Endothelial cell of umbilical vein (primary cell): ENCODE measurements around the gene EIF2D. TPM values are rescaled to one million over a fixed set of nuclear protein-coding genes. Genes with fewer than 3 reads are reported as not detected.

Source experiments
- BruUV-seq: library from RNA; stranded (reverse); fragments of 400-500 nt; replicated peaks from 2 replicates; lab custom pipeline; 2021; lab: Mats Ljungman, UMichigan
- CTCF ChIA-PET: fragments of 300-600, 350-600 bp; sonication (Branson Sonifier 250); formaldehyde crosslinking; loops from one replicate; lab custom pipeline; 2021; ENCODE audit warnings: antibody characterized with exemption, inconsistent platforms; lab: Charles Lee
- POLR2A ChIA-PET: fragments of 300-600, 350-600 bp; sonication (Branson Sonifier 250); formaldehyde crosslinking; loops from one replicate; lab custom pipeline; 2021; ENCODE audit warnings: antibody characterized with exemption, inconsistent platforms; lab: Charles Lee
- DNase-seq: peaks from one replicate; pipeline ENCODE4 v3.0.0-alpha.2; 2011; ENCODE audit warnings: low read depth, low spot score
- FAIRE-seq: peaks from 2 replicates; lab custom pipeline; 2011; peaks lifted over from hg19 to GRCh38; lab: Jason Lieb, UNC
- H2AFZ ChIP-seq: 2 replicates; pipeline ENCODE4 v1.6.0; 2012; ENCODE audit warnings: low read depth, low read length, control low read depth, inconsistent platforms
- H3K27ac ChIP-seq: 2 replicates; pipeline ENCODE4 v1.5.1; 2011; ENCODE audit warnings: low read depth, mild to moderate bottlenecking, control low read depth, low read length, moderate library complexity; ENCODE audit not compliant: insufficient read depth
- H3K27me3 ChIP-seq, 2 experiments: 2 replicates each; pipeline versions ENCODE4 v1.6.0 to v1.6.1; 2011; ENCODE audit warnings: low read length in 2 of 2, mixed read lengths in 1 of 2; ENCODE audit not compliant: control insufficient read depth in 2 of 2, insufficient read depth in 2 of 2
- H3K36me3 ChIP-seq, 2 experiments: 2 replicates in 1 of 2; 3 replicates in 1 of 2; pipeline ENCODE4 v1.5.1; 2011; ENCODE audit warnings: low read length in 2 of 2, mild to moderate bottlenecking in 1 of 2, moderate library complexity in 1 of 2; ENCODE audit not compliant: control insufficient read depth in 2 of 2, insufficient read depth in 2 of 2; ENCODE audit errors: extremely low read depth in 1 of 2
- H3K4me1 ChIP-seq: 3 replicates; pipeline ENCODE4 v1.5.1; 2011; ENCODE audit warnings: mild to moderate bottlenecking, low read length; ENCODE audit not compliant: control insufficient read depth, insufficient read depth; ENCODE audit errors: extremely low read depth
- H3K4me2 ChIP-seq: 2 replicates; pipeline ENCODE4 v1.6.1; 2011; ENCODE audit warnings: low read length, control low read depth, mixed read lengths; ENCODE audit not compliant: insufficient read depth
- H3K4me3 ChIP-seq, 3 experiments: fragments of 200-600 bp in 1 of 3; sonication (generic), shearing (Covaris generic) in 1 of 3; replicated peaks in 1 of 3; 2 replicates each; pipeline ENCODE4 v1.5.1; 2011 to 2016; ENCODE audit warnings: control low read depth in 3 of 3, low read length in 3 of 3, mild to moderate bottlenecking in 2 of 3, inconsistent platforms in 1 of 3, low read depth in 1 of 3, moderate library complexity in 1 of 3; ENCODE audit not compliant: insufficient read depth in 1 of 3
- H3K79me2 ChIP-seq: 2 replicates; pipeline ENCODE4 v1.6.0; 2012; ENCODE audit warnings: low read length, inconsistent platforms; ENCODE audit not compliant: control insufficient read depth, insufficient read depth
- H3K9ac ChIP-seq: replicated peaks from 2 replicates; pipeline ENCODE3; 2011; ENCODE audit warnings: low read length, control low read depth; ENCODE audit not compliant: insufficient read depth; ENCODE audit errors: extremely low read depth
- H3K9me1 ChIP-seq: replicated peaks from 3 replicates; pipeline ENCODE4 v1.6.0; 2011; ENCODE audit warnings: mild to moderate bottlenecking, low read length; ENCODE audit not compliant: control insufficient read depth, insufficient read depth; ENCODE audit errors: extremely low read depth
- H3K9me3 ChIP-seq: replicated peaks from 2 replicates; pipeline ENCODE4 v1.5.1; 2012; ENCODE audit warnings: low read length, inconsistent platforms; ENCODE audit not compliant: control insufficient read depth, insufficient read depth
- H4K20me1 ChIP-seq: replicated peaks from 2 replicates; pipeline ENCODE3; 2011; ENCODE audit warnings: mild to moderate bottlenecking, low read length; ENCODE audit not compliant: control insufficient read depth, insufficient read depth; ENCODE audit errors: extremely low read depth
- EZH2 ChIP-seq: IDR thresholded peaks from 2 replicates; pipeline ENCODE4 v1.6.1; 2012; ENCODE audit warnings: borderline replicate concordance, low read depth, mild to moderate bottlenecking, moderate library complexity, low read length, inconsistent platforms; ENCODE audit not compliant: severe bottlenecking
- FOS ChIP-seq: IDR thresholded peaks from 2 replicates; pipeline ENCODE4 v1.6.1; 2011; ENCODE audit warnings: mild to moderate bottlenecking, low read length, moderate library complexity, borderline replicate concordance; ENCODE audit not compliant: insufficient read depth
- GATA2 ChIP-seq: IDR thresholded peaks from 2 replicates; pipeline ENCODE4 v1.7.0; 2011; ENCODE audit warnings: low read depth, mild to moderate bottlenecking, moderate library complexity, mixed read lengths, low read length; ENCODE audit not compliant: insufficient read length, insufficient read depth
- JUN ChIP-seq: IDR thresholded peaks from 2 replicates; pipeline ENCODE4 v1.6.1; 2011; ENCODE audit warnings: borderline replicate concordance, low read depth; ENCODE audit not compliant: insufficient read length, insufficient read depth
- MAX ChIP-seq: IDR thresholded peaks from 2 replicates; pipeline ENCODE4 v1.6.1; 2011; ENCODE audit not compliant: insufficient read depth, insufficient read length
- POLR2A ChIP-seq: IDR thresholded peaks from 2 replicates; pipeline ENCODE4 v1.6.1; 2012; ENCODE audit warnings: low read depth, mild to moderate bottlenecking, control low read depth, low read length
- POLR2AphosphoS5 ChIP-seq: IDR thresholded peaks from 2 replicates; pipeline ENCODE4 v1.6.1; 2012; ENCODE audit warnings: low read depth, mild to moderate bottlenecking, control low read depth, low read length, moderate library complexity; ENCODE audit not compliant: insufficient read depth
- dilution Hi-C: fragments of 300-500 bp; cut with MboI; formaldehyde crosslinking; loops from one replicate; pipeline ENCODE4 v1.15.0; 2019; ENCODE audit warnings: low sequenced_read_pairs; ENCODE audit not compliant: extremely low pct_ligation_motif_present
- intact Hi-C: fragments of 100-400 bp; cut with micrococcal nuclease; formaldehyde crosslinking; loops from one replicate; pipeline ENCODE4 v1.10.0; 2022
- polyA plus RNA-seq, 4 experiments: library from polyadenylated mRNA; depleted of rRNA in 3 of 4; stranded (reverse) in 3 of 4; unstranded in 1 of 4; fragments of >200 nt; gene quantifications; 2 replicates each; pipeline versions ENCODE4 v1.2.1 to v1.2.3, GENCODE V29; 2011 to 2012; ENCODE audit warnings: missing spikeins in 1 of 4
- total RNA-seq: library from RNA; stranded (reverse); gene quantifications from 2 replicates; pipeline ENCODE4 v1.2.3, GENCODE V29; 2021
- TF ChIP-seq, protein P1 (sequence below), 2 donors: IDR thresholded peaks; 1 replicate in 1 of 2; 2 replicates in 1 of 2; pipeline ENCODE4 v1.5.1; 2011; ENCODE audit warnings: low read length in 2 of 2, mild to moderate bottlenecking in 2 of 2, moderate library complexity in 2 of 2, control low read depth in 1 of 2, inconsistent platforms in 1 of 2, low read depth in 1 of 2; ENCODE audit not compliant: insufficient read depth in 1 of 2; ENCODE audit errors: extremely low read depth in 1 of 2

EIF2D gene
- total and polyA plus RNA-seq, 2 donors (not counting 3 experiments of a cell fraction or from before 2014, with no cell fraction given): 48.0 to 54.1 TPM

DNA sequence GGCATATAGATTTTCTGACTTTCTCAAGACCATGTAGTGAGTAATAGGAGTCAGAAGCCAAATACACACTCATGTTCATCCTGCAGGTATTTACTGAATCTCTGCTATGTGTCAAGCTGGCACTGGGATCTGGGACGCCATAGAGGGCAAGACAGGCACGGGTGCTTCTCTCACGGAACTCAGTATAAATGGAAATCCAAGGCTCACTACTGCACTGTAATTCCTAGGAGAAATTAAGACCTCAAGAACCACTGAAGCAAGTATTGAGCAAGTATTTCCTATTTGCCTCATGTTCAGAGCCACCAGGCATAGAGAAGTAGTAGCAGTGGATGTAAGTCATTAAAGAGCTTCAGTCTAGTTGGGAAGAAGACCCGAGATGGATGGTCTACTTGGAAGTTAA lies 38.9 kb downstream of the EIF2D start:
- Histone ChIP-seq H4K20me1 (no peaks in the 10 kb centered on the region), H3K27me3 (no peaks in the 10 kb centered on the region), H3K9ac (no peak overlapping the region), H3K27ac (no peak overlapping the region), H3K4me3 (no peak overlapping the region), H3K4me1 (peaks cover 28% of the 10 kb centered on the region), H3K9me1 (no peaks in the 10 kb centered on the region), H2AFZ (no peak overlapping the region), H3K9me3 (no peaks in the 10 kb centered on the region), H3K36me3 (no peaks in the 10 kb centered on the region), H3K79me2 (no peaks in the 10 kb centered on the region), H3K4me2 (no peak overlapping the region)
- no TSS peak for BruUV-seq
- no peak for DNase-seq
- ChIA-PET POLR2A (no interaction called here), CTCF (interaction anchor here (1.1 to 16.8 kb wide), 2 partner anchors 11 to 30 kb away, joined by 3 to 427 read pairs; no protein-coding TSS in a partner anchor)
- intact Hi-C loops (no loop called here), dilution Hi-C loops (no loop called here)
- TF ChIP-seq, protein P1, sequence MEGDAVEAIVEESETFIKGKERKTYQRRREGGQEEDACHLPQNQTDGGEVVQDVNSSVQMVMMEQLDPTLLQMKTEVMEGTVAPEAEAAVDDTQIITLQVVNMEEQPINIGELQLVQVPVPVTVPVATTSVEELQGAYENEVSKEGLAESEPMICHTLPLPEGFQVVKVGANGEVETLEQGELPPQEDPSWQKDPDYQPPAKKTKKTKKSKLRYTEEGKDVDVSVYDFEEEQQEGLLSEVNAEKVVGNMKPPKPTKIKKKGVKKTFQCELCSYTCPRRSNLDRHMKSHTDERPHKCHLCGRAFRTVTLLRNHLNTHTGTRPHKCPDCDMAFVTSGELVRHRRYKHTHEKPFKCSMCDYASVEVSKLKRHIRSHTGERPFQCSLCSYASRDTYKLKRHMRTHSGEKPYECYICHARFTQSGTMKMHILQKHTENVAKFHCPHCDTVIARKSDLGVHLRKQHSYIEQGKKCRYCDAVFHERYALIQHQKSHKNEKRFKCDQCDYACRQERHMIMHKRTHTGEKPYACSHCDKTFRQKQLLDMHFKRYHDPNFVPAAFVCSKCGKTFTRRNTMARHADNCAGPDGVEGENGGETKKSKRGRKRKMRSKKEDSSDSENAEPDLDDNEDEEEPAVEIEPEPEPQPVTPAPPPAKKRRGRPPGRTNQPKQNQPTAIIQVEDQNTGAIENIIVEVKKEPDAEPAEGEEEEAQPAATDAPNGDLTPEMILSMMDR (IDR thresholded peaks at IDR 0.05; ENCODE audit: extremely low read depth in 1 of 2, insufficient read depth in 1 of 2, low read depth in 1 of 2, low read length in 2 of 2): no peak
- TF ChIP-seq FOS (no peak), GATA2 (no peak), POLR2A (no peak), JUN (no peak), MAX (no peak), POLR2AphosphoS5 (no peak), EZH2 (no peak)
- FAIRE-seq: no peak
